Fibroblast of pulmonary artery (primary cell): ENCODE measurements around the gene CCDC57.

ENCODE experiments used
- DNase-seq: peaks from one replicate; pipeline ENCODE4 v3.0.0-alpha.2; 2010; ENCODE audit warnings: low read depth
- H3K4me3 ChIP-seq: replicated peaks from 2 replicates; pipeline ENCODE4 v1.5.1; 2011; ENCODE audit warnings: low read depth, mild to moderate bottlenecking, control low read depth, low read length, moderate library complexity
- TF ChIP-seq, protein P1 (sequence below): IDR thresholded peaks from 2 replicates; pipeline ENCODE4 v1.5.1; 2011; ENCODE audit warnings: mild to moderate bottlenecking, control low read depth, low read length, inconsistent platforms; ENCODE audit errors: missing control alignments

CCDC57 gene

DNA sequence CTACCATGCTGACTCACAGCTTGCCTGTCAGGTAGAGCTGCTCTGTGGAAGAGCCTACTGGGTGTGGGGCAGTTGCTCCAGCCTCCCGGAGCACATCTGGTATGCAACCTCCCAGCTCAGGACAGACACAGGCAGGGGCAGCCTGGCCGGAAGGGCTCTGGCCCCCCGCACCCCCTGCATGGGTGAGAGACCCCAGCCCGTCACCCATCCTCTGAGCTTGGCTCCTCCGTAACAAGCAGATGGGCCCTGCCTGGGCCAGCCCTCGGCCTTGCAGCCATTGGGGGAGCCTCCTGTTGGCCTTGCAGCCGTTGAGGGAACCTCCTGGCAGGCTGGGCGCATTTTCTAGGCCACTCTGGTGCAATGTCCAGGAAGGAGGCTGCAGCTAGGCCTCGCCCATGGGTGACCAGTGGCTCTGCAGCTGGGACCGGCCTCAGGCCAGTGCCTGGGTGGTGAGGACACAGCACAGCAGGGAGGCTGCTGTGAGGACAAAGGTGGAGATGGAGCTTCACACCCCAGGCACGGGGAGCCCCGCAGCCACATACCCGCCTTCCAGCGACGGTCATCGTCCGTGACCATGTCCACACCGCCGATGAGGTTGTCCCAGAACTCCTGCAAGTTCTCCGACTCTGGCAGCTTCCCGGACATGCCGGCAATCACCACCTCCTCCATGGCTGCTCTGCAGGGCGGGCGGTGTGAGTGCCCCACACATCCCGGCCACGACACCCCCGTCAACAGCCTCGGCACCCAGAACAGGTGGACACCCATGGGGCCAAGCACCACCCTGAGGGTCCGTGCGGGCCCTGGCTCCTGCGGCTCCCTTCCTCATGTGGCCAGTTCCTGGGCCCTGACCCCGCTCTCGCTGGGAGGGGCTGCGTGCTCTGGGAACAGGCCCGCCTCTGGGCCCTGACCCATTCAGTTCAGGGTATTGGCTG, 116.6 kb downstream of the CCDC57 start:
- no peak for DNase-seq
- peak overlapping the region; percentile 72 for H3K4me3 ChIP-seq
- TF ChIP-seq, protein P1, sequence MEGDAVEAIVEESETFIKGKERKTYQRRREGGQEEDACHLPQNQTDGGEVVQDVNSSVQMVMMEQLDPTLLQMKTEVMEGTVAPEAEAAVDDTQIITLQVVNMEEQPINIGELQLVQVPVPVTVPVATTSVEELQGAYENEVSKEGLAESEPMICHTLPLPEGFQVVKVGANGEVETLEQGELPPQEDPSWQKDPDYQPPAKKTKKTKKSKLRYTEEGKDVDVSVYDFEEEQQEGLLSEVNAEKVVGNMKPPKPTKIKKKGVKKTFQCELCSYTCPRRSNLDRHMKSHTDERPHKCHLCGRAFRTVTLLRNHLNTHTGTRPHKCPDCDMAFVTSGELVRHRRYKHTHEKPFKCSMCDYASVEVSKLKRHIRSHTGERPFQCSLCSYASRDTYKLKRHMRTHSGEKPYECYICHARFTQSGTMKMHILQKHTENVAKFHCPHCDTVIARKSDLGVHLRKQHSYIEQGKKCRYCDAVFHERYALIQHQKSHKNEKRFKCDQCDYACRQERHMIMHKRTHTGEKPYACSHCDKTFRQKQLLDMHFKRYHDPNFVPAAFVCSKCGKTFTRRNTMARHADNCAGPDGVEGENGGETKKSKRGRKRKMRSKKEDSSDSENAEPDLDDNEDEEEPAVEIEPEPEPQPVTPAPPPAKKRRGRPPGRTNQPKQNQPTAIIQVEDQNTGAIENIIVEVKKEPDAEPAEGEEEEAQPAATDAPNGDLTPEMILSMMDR, result no peak

DNA sequence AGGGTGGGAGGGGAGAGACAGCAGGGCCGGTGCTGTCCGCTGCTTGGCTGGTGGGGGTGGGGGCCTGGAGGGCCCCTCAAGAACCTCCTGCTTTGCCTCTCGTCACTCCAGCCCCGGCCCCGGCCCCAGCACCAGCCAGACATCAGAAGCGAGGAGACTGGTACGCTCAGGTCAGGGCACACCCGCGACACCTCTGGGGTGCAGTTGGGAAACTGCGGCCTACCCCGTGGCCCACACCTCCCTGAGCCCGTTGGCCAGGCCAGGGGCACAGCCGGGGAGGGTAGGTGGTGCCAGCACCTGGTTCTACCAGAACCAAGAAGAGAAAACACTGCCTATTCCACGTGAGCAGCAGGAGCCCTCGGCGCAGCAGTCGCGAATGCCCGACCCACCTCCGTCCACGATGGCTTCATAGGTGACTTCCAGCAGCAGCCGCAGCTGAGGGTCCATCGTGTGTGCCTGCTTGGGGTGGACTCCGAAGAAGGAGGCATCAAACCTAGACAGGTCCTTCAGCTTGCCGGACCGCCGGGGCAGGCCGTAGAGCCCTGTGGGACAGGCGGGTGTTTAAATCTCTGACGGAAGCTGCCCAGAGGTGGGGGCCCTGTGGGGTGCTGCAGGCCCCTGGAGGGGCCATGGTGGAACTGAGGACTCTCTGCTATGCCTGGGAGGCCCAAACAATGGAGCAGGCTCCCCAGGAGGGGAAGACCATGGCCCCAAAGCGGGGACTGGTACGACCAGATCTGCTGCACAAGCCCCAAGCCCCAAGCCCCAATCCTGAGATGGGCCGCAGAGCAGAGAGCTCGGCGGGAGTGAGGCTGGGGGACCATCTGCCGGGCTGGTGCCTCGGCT, 117.5 kb downstream of the CCDC57 start:
- peak overlapping the region; percentile 72 for H3K4me3 ChIP-seq
- no peak for DNase-seq
- TF ChIP-seq, protein P1, result no peak

GRCh38 chr17:82092995-82093751, 119.5 kb downstream of the CCDC57 start:
- H3K4me3 ChIP-seq, result no peak overlapping the region
- TF ChIP-seq, protein P1, result no peak
- no peak for DNase-seq

DNA sequence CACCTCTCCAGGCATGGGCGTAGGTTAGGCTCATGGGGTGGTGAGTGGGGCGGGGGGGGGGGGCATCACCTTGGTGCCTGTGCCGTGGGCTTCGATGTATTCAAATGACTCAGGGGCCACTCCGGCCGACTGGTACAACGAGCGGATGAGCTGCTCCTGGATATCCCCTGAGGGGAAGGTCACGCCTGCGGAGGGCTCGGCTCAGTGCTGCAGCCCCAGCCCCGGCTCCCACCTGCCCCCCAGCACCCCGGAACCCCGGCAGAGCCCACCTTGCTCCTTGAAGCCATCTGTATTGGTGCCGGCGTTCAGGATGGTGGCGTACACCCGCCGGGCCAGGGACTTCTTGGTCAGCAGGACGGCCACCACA, 120.0 kb downstream of the CCDC57 start:
- no peak for DNase-seq
- H3K4me3 ChIP-seq, result no peak overlapping the region
- TF ChIP-seq, protein P1, result no peak

DNA sequence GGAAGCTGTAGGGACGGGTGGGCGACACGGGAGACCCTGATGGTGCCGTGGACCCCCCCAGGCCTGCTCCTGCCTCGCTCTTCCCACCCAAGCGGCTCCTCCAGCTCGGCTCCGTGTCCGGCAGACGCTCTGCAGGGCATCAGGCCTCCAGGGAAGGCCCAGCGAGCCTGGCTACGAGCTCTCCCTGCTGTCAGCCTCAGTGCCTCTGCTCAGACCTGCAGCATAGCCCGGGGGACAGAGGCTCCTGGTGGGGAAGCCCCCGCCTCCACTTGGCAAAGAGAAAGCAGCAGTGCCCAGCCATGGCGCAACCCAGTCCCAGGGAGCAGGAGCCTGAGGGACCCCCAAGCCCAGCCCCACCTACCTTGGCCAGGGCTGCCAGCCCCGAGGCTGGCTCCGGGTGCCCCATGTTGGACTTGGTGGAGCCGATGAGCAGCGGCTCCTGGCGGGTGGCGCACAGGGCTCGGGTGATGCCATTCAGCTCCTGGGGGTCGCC, 120.5 kb downstream of the CCDC57 start:
- DNase-seq, result no peak
- H3K4me3 ChIP-seq, result no peak overlapping the region
- TF ChIP-seq, protein P1, result no peak

- TF ChIP-seq, protein P1, result no peak
- no peak for DNase-seq
- H3K4me3 ChIP-seq, result no peak overlapping the region
Observed at GRCh38 chr17:82091264-82092066, 121.2 kb downstream of the CCDC57 start.
